GM12878 (cell line): Measurements from ENCODE around the gene LARP6. TPM values are rescaled to one million over a fixed set of nuclear protein-coding genes. Genes with fewer than 3 reads are reported as not detected.

ENCODE experiments used
- ATAC-seq: fragments of 200-7000 bp; cut with Tn5 transposase; 3 replicates; pipeline ENCODE4 v1.9.1; 2020; ENCODE audit warnings: mild to moderate bottlenecking, moderate library complexity
- BruUV-seq: library from RNA; stranded (reverse); fragments of 400-500 nt; replicated peaks from 2 replicates; lab custom pipeline; 2021; lab: Mats Ljungman, UMichigan
- CTCF ChIA-PET: fragments of 300-600 bp; sonication (Branson Sonifier 250); formaldehyde crosslinking; extraction: SDS; loops from one replicate; lab custom pipeline; 2021; ENCODE audit warnings: inconsistent platforms; lab: Yijun Ruan, JAX
- POLR2A ChIA-PET: fragments of 350-600 bp; formaldehyde crosslinking; extraction: SDS; loops from one replicate; lab custom pipeline; 2021; ENCODE audit warnings: inconsistent platforms; lab: Charles Lee
- RAD21 ChIA-PET: fragments of 300-600 bp; sonication (Branson Sonifier 250); formaldehyde crosslinking; loops from one replicate; lab custom pipeline; 2023; ENCODE audit warnings: antibody characterized with exemption; ENCODE audit not compliant: unreplicated experiment; lab: Charles Lee
- SMC1A ChIA-PET: fragments of 300-600 bp; sonication (Branson Sonifier 250); formaldehyde crosslinking; loops from one replicate; lab custom pipeline; 2023; ENCODE audit not compliant: unreplicated experiment, uncharacterized antibody; lab: Charles Lee
- DNase-seq: peaks from one replicate; pipeline ENCODE4 v3.0.0-alpha.2; 2011; ENCODE audit warnings: low read depth, low spot score
- FAIRE-seq: peaks from 3 replicates; lab custom pipeline; 2011; peaks lifted over from hg19 to GRCh38; lab: Jason Lieb, UNC
- H2AFZ ChIP-seq: 2 replicates; pipeline ENCODE4 v1.6.0; 2011; ENCODE audit warnings: low read depth, low read length, control low read depth; ENCODE audit not compliant: control insufficient read depth
- H3K27ac ChIP-seq: 2 replicates; pipeline ENCODE4 v1.5.1; 2011; ENCODE audit warnings: control low read depth; ENCODE audit not compliant: control insufficient read depth, insufficient read depth
- H3K27me3 ChIP-seq, 2 experiments: replicated peaks in 1 of 2; 2 replicates each; pipeline versions ENCODE4 v1.6.0 to v1.6.1; 2011; ENCODE audit warnings: low read length in 1 of 2; ENCODE audit not compliant: control insufficient read depth in 2 of 2, insufficient read depth in 2 of 2
- H3K36me3 ChIP-seq, 2 experiments: 2 replicates each; pipeline ENCODE4 v1.5.1; 2011; ENCODE audit warnings: low read length in 1 of 2; ENCODE audit not compliant: control insufficient read depth in 2 of 2, insufficient read depth in 2 of 2
- H3K4me1 ChIP-seq: 2 replicates; pipeline ENCODE4 v1.6.1; 2011; ENCODE audit warnings: mild to moderate bottlenecking, low read length, moderate library complexity, mixed read lengths; ENCODE audit not compliant: control insufficient read depth, insufficient read depth
- H3K4me2 ChIP-seq: 2 replicates; pipeline ENCODE4 v1.6.0; 2011; ENCODE audit warnings: control low read depth; ENCODE audit not compliant: control insufficient read depth, insufficient read depth
- H3K4me3 ChIP-seq: fragments of 200-600 bp; sonication (generic); 2 replicates; pipeline ENCODE4 v1.5.1; 2016
- H3K79me2 ChIP-seq: 2 replicates; pipeline ENCODE4 v1.6.0; 2011; ENCODE audit warnings: low read length; ENCODE audit not compliant: control insufficient read depth, insufficient read depth
- H3K9ac ChIP-seq: 2 replicates; pipeline ENCODE4 v1.8.0; 2011; ENCODE audit warnings: low read length, control low read depth, mixed read lengths; ENCODE audit not compliant: control insufficient read depth, insufficient read depth
- H3K9me3 ChIP-seq: replicated peaks from 3 replicates; pipeline ENCODE4 v1.5.1; 2011; ENCODE audit warnings: mild to moderate bottlenecking, low read length; ENCODE audit not compliant: control insufficient read depth, insufficient read depth
- H4K20me1 ChIP-seq: 2 replicates; pipeline ENCODE4 v1.6.0; 2011; ENCODE audit not compliant: control insufficient read depth, insufficient read depth
- HDAC6 ChIP-seq: fragments of 200-600 bp; sonication (generic); IDR thresholded peaks from one replicate; pipeline ENCODE4 v1.8.0; 2017; ENCODE audit warnings: antibody characterized with exemption; ENCODE audit not compliant: unreplicated experiment
- JUNB ChIP-seq: IDR thresholded peaks from 2 replicates; pipeline ENCODE4 v1.6.1; 2016; ENCODE audit warnings: antibody characterized with exemption, mild to moderate bottlenecking
- MYB ChIP-seq: fragments of 150-350 bp; IDR thresholded peaks from 2 replicates; pipeline ENCODE4 v1.6.1; 2014; ENCODE audit warnings: mild to moderate bottlenecking, low read depth, low read length, borderline replicate concordance
- NFIC ChIP-seq: IDR thresholded peaks from 2 replicates; pipeline ENCODE4 v1.6.1; 2012; ENCODE audit warnings: low read depth, mild to moderate bottlenecking, inconsistent platforms, low read length, moderate library complexity
- NFYA ChIP-seq: IDR thresholded peaks from 2 replicates; pipeline ENCODE4 v1.6.1; 2011; ENCODE audit warnings: low read depth, mild to moderate bottlenecking, low read length, improper control_type of control experiment, borderline replicate concordance
- POLR2A ChIP-seq: IDR thresholded peaks from 2 replicates; pipeline ENCODE4 v1.6.1; 2011; ENCODE audit warnings: low read depth, mild to moderate bottlenecking, low read length
- POU2F2 ChIP-seq: IDR thresholded peaks from 3 replicates; pipeline ENCODE4 v1.6.1; 2011; ENCODE audit warnings: low read depth, mild to moderate bottlenecking, low read length, borderline replicate concordance
- SMARCA5 ChIP-seq: fragments of 450-650 bp; IDR thresholded peaks from 2 replicates; pipeline ENCODE4 v1.6.1; 2017; ENCODE audit warnings: mild to moderate bottlenecking
- SMC3 ChIP-seq: IDR thresholded peaks from 2 replicates; pipeline ENCODE4 v1.6.1; 2011; ENCODE audit warnings: low read length, improper control_type of control experiment, borderline replicate concordance
- WGBS: methylation state at CpG from one replicate; pipeline ENCODE4 v1.1.6; 2016; ENCODE audit warnings: low lambda C conversion rate; ENCODE audit not compliant: insufficient replicate concordance, insufficient coverage; ENCODE audit errors: missing lambda C conversion rate; 5-methylcytosine and 5-hydroxymethylcytosine counted together
- in situ Hi-C: fragments of 300-500 bp; cut with MboI; formaldehyde crosslinking; loops from 9 replicates; pipeline ENCODE4 v1.14.3; 2018; ENCODE audit warnings: mixed read lengths
- intact Hi-C: fragments of 100-400 bp; cut with micrococcal nuclease; formaldehyde crosslinking; loops from one replicate; pipeline ENCODE4 v1.14.2; 2022; ENCODE audit not compliant: unreplicated experiment
- polyA plus RNA-seq, 11 experiments: library from polyadenylated mRNA; depleted of rRNA in 4 of 11; unstranded in 6 of 11; stranded (reverse) in 5 of 11; fragments of >200 nt; fragmentation: Nextera tagmentation in 4 of 11; fragmentation: Illumina TruSeq in 1 of 11; extraction: Ambion mirVana in 4 of 11; extraction: Trizol in 1 of 11; gene quantifications; 1 replicate in 1 of 11; 2 replicates in 10 of 11; pipeline versions ENCODE4 v1.2.1 to v1.2.3, GENCODE V29; 2011 to 2016; ENCODE audit warnings: inconsistent platforms in 2 of 11, missing spikeins in 2 of 11, low read depth in 1 of 11
- total RNA-seq, 4 experiments: library from RNA; depleted of rRNA in 3 of 4; stranded (reverse); fragments of >200 nt in 3 of 4; fragmentation: Illumina TruSeq in 1 of 4; extraction: Trizol in 1 of 4; gene quantifications; 2 replicates each; pipeline versions ENCODE4 v1.2.1 to v1.2.3, GENCODE V29; 2013 to 2021
- TF ChIP-seq, protein P1 (sequence below): IDR thresholded peaks from 2 replicates; pipeline ENCODE4 v1.6.1; 2012; ENCODE audit warnings: low read depth, low read length, improper control_type of control experiment

The LARP6 gene
- total and polyA plus RNA-seq, 10 of the 15 experiments (the other 5 are each of a cell fraction or from before 2014, with no cell fraction given) = 0.74 to 14.6 (median 3.9) TPM

DNA sequence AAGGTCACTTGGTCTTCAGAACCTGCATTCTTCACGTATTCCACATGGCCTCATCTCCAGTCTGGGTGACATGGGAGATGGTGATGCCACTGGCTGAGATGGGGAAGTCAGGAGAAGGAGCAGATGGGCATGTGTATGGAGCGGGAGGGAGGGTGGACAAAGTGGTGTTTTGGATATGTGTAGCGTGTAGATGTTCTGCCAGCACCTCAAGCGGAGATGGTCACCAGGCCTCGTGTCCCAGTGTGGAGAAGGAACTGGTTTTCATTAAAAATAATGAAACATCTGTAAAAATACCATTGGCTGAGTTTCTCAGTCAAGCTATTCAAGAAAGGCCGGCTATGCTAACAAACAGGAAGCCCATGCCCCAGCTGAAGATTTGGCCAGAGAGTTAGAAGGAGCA is 26.2 kb downstream of the LARP6 start (continued):
- TF ChIP-seq POU2F2 (no peak), MYB (no peak), SMC3 (no peak), JUNB (no peak), HDAC6 (no peak), NFIC (no peak), SMARCA5 (no peak)
- TF ChIP-seq, all 136 proteins: peak for 0

DNA sequence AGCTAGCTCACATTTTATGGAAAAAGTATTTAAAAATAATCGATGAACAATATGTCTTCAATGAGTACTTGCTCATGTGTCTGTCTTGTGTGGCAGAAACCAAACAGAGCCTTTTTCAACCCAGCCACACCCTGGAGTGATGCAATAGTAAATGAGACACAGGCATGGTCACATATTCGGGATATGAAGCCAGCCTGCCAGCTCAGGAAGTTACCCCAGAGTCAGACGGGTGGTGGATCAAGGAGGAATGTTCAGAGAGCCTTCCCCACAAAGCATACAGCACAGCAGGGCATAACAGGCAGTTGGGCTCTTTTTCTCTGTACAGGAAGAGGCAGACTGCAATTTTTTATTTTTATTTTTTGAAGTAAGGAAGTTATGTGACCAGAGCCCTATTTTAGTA is 27.3 kb downstream of the LARP6 start:
- WGBS = 26% methylated on average over 3 of the region's 3 CpGs
- TF ChIP-seq NFYA (no peak), POLR2A (no peak)
- TF ChIP-seq, protein P1, sequence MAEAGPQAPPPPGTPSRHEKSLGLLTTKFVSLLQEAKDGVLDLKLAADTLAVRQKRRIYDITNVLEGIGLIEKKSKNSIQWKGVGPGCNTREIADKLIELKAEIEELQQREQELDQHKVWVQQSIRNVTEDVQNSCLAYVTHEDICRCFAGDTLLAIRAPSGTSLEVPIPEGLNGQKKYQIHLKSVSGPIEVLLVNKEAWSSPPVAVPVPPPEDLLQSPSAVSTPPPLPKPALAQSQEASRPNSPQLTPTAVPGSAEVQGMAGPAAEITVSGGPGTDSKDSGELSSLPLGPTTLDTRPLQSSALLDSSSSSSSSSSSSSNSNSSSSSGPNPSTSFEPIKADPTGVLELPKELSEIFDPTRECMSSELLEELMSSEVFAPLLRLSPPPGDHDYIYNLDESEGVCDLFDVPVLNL = no peak
- Histone ChIP-seq H2AFZ (no peak overlapping the region), H3K36me3 (no peaks in the 10 kb centered on the region), H3K9me3 (no peaks in the 10 kb centered on the region), H3K27me3 (no peaks in the 10 kb centered on the region), H3K4me2 (no peak overlapping the region), H3K79me2 (no peaks in the 10 kb centered on the region), H3K4me1 (no peaks in the 10 kb centered on the region), H3K27ac (no peak overlapping the region), H3K4me3 (no peak overlapping the region), H4K20me1 (no peaks in the 10 kb centered on the region), H3K9ac (no peak overlapping the region)
- ChIA-PET CTCF (interaction anchor here (3.0 kb wide), 1 partner anchor 614 kb away, joined by 18 read pairs; no protein-coding TSS in a partner anchor), RAD21 (no interaction called here), POLR2A (no interaction called here), SMC1A (no interaction called here)
- DNase-seq (no peak), FAIRE-seq (no peak), ATAC-seq (no peak)
- in situ Hi-C loops = loop anchor here (5.0 kb wide), 1 partner anchor 616 kb away; no protein-coding TSS in a partner anchor
- intact Hi-C loops = no loop called here
- no TSS peak for BruUV-seq
